DMS 273 treated with DMSO at 0.1 percent for 48 hours (cell line): ENCODE results near the gene PAIP2B.
"Not testable (repeated sequence)": the region's sequence is repeated elsewhere in the genome, so short reads cannot be mapped to it uniquely, and the experiment has no call there.

ENCODE experiments used
- DNase-seq: peaks from one replicate; lab custom pipeline; 2025; lab: John Stamatoyannopoulos, UW

Gene PAIP2B

GRCh38 chr2:71226965-71227560 is at the start of gene PAIP2B:
Gene PAIP2B, minus strand, starts transcription at chr2:71227103. Its CDS starts 24,514 bp downstream, at chr2:71202589.
- DNase-seq: peak; percentile 99

DNA sequence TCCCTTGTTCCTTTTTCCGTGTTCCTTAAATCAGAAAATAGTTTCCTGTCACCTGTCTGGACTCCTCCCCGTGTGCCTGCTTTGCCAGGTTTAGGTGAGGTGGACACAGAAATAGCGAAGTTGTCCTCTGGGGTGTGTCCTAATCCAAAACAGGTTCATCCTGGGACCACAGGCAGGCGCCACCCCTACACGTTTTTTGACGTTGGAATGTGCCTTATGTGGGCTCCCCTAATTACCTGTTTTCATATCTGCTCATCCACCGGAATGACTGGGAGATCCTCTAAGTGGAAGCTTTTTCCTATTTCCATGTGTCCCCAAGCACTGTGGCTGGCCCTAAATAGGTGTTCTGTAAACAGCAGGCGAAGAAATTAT is 49.0 kb upstream of the PAIP2B start:
- no peak for DNase-seq

- no peak for DNase-seq
Measured at GRCh38 chr2:71269511-71270090, 42.7 kb upstream of the PAIP2B start.

- DNase-seq: no peak
Measured at GRCh38 chr2:71263386-71263785, 36.5 kb upstream of the PAIP2B start.

GRCh38 chr2:71261534-71261933 is 34.6 kb upstream of the PAIP2B start:
- no peak for DNase-seq

GRCh38 chr2:71256421-71256820 is 29.5 kb upstream of the PAIP2B start:
- no peak for DNase-seq

GRCh38 chr2:71254776-71255175 is 27.9 kb upstream of the PAIP2B start:
- no peak for DNase-seq

GRCh38 chr2:71254078-71254477 is 27.2 kb upstream of the PAIP2B start:
- no peak for DNase-seq

- DNase-seq: no peak
Measured at GRCh38 chr2:71253476-71253875, 26.6 kb upstream of the PAIP2B start.

DNA sequence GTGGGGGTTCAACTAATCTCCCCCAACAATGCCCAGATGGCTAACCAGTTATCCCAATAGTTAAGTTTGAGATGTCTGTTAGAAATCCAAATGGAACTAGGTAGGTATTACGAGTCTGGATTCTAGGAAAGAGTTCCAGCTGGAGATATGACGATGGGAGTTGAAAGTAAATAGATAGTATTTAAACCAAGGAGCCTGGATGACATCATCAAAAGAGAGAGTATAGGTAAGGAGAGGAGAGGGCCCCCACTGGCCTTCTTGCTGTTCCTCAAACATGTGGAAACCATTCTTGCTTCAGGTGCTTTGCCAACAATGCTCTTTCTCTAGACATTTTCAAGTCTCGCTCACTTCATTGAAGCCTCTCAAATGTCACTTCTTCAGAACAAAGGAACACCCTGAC is 26.0 kb upstream of the PAIP2B start:
- no peak for DNase-seq

- DNase-seq: no peak
Measured at GRCh38 chr2:71250935-71251334, 24.0 kb upstream of the PAIP2B start.

DNA sequence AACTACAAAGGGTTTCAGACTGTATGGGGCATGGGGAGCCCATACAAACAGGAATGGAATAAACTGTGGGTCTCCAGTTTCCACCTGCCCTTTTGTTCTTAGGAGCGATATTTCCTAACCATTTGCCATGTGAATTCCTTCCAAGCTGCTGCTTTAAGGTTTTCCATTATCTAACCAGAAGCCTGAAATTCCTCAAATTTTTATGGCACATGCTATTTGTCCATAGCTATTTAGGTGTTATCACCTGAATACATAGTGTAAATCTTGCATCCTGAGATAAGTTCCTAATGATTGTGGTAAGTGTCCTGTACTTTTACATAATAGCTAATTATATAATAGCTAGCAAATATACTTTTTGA is 17.4 kb upstream of the PAIP2B start:
- DNase-seq: no peak

DNA sequence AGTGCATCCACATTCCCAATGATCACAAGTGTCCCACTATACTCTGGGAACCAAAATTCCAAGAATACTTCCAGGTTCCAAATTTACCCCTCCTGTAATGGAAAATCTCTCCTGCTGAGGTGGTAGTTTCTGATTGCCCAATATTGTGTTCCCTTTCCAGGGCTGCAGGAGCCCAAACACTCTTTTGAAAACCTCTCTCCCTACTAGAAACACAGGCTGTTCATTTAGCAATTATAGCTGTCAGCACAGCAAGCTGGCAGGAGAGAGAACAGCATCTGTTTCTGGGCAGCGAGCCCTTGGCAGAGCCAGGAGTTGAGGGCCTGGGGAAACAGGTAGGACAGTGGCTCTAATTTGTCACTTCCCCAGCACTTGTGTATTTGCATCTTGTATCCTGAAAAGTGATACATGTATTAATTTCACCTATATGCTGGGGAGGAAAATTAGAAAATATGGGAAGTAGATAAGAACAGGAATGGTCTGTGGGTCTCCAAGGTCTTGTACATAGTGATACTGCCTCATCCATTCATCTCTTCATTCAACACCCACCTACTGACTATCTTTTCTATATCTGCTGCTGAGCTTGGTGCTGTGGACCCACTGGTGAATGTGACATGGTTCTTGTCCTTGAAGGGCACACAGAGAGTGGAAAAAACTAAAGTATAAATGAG is 16.9 kb upstream of the PAIP2B start:
- DNase-seq: peak; percentile 61

DNA sequence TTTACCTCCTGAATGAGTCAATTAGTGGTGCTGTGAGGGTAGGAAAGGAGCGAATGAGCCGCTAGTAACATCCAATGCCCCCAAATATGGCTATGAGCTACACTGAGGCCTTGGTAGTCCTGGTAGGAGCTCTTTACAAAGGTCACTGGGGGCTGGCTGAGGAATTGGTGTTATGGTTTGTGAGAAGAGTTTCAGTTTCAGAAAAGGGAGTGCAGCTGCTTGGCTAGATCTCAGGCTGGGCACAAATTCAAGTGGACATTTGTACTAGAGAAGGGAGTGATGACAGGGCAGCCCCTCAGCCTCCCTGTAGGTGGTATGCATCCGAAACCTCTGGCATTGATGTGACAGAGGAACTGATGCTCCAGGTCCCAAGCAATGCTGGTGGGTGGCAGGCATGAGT is 13.9 kb upstream of the PAIP2B start:
- DNase-seq: no peak

- no peak for DNase-seq
Measured at GRCh38 chr2:71238089-71238488, 11.2 kb upstream of the PAIP2B start.

GRCh38 chr2:71235930-71236587 is 9.2 kb upstream of the PAIP2B start:
- DNase-seq: no peak

DNA sequence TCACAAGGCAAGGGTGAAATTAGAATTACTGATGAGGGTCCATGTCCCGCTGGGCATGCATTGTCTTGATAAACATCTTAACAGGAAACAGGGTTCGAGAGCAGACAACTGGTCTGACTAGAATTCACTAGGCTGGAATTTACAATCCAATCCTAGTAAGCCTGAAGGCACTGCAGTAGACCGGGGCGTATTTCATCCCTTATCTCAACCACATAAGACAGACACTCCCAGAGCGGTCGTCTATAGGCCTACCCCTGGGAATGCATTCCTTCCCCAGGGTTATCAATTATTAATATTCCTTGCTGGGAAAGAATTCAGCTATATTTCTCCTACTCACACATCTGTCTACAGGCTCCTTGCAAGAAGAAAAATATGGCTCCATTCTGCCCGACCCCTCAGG is 6.2 kb upstream of the PAIP2B start:
- DNase-seq: not testable (repeated sequence)

DNA sequence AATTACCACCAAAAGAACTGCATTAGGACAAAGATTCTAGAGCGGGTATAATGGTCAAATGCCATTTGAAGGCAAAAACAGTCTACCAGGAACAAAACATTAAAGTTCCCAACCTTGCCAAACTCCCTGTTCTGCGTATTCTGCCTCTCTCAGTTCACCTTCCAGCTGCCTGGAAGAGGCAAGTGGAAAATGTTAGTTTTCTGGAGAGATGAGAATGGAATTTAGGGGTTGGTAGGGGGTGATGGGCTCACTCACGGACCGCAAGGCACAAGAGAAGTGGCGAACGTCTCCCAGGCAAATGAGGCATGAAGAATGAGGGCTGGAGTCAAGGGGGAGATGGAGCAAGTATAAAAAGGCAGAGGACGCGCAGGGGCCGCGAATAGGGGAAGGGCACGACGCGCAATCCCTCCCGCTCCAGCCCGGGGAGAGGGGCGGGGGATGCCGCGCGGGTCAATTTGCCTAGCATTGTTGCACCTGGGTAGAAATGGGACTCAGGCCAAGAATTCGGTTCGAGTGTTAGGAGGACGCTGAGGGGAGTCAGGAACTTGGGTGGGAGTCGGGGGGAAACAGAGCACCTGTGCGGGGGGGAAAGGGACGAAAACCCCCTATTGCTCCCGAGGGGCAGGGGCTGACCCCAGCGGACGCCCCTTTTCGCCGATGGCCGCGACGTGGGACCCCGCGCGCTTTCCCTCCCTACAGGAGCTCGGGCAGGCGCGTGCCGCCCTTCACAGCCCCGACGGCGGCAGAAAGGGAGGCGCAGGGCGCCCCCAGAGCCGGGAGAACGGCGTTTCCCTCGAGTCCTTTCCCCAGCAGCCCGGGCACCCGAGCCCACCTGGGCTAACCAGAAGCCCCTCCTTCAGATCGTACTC is 573 bp downstream of the PAIP2B start:
- no peak for DNase-seq

DNA sequence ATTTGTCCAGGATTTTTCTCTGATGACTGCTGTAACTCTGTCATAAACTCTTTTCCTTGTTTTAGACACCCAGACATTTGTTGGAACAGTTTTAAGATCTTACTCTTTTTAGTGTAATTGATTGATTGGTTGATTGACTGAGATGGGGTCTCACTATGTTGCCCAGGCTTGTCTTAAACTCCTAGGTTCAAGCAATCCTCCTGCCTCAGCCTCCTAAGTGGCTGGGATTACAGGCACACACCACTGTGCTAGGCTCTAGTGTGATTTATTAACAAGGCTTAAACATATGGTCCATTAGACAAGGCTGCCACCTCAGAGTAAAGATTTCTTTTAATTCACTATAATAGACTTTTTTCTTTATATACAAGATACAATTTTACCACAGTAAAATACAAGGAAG is 2.0 kb downstream of the PAIP2B start:
- DNase-seq: no peak

GRCh38 chr2:71224457-71224856 is 2.4 kb downstream of the PAIP2B start:
- no peak for DNase-seq

DNA sequence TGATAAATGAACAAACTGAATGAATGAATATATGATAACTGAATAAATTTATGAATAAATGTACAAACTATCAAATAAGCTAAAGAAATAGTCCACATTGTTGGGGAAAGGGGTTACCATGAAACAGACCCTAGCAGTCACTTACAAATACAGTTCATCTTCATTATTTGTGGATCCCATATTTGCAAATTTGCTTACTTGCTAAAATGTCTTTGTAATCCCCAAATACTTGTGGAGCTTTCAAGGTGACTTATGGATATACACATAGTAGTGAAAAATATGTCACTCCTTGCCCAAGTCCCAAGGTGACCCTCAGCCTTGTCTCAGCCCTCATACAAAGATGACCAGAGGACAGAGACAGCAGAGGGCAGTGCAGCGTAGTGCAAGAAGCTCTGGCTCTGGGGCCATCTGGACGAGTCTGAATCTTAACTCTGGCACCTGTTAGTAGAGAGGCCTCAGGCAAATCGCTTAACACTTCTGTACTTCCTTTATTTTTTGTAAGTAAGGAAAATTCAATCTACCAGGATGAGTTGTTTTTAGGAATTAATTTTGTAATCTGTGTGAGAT is 3.1 kb downstream of the PAIP2B start:
- peak; percentile 57 for DNase-seq

DNA sequence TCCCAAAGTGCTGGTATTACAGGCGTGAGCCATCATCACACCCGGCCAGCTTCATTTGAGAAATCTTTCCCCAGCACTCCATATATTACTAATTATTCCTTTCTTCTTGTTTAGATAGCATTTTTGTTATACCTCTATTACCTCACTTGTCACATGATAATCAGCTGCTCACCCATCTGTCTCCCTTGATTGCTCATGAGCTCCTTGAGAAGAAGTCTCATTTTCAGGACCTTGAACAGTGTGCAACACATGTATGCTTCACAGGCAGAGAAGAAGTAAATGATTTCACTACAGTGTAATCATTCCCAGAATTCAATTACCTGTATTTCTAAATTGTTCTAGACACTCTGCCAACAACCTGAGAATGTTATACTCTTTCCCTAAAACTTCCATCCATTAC is 6.2 kb downstream of the PAIP2B start:
- no peak for DNase-seq
